PFSK-1 (cell line): ENCODE results near the gene GPC3.

Source experiments
- FOXP2 ChIP-seq: optimal IDR thresholded peaks from 2 replicates; pipeline ENCODE3; 2011; ENCODE audit warnings: borderline replicate concordance, control low read depth, inconsistent platforms; ENCODE audit not compliant: insufficient read depth; ENCODE audit errors: extremely low read length, extremely low read depth
- POLR2AphosphoS5 ChIP-seq: IDR thresholded peaks from 2 replicates; pipeline ENCODE4 v1.6.1; 2012; ENCODE audit warnings: low read depth, mild to moderate bottlenecking, control low read depth, low read length, moderate library complexity
- REST ChIP-seq, 2 experiments: IDR thresholded peaks; 2 replicates each; pipeline versions ENCODE4 v1.6.1 to v1.8.0; 2011 to 2012; ENCODE audit warnings: low read depth in 2 of 2, low read length in 2 of 2, control low read depth in 1 of 2, inconsistent platforms in 1 of 2, mild to moderate bottlenecking in 1 of 2, moderate library complexity in 1 of 2; ENCODE audit not compliant: insufficient read depth in 1 of 2
- SIN3A ChIP-seq: IDR thresholded peaks from 2 replicates; pipeline ENCODE4 v1.6.1; 2012; ENCODE audit warnings: mild to moderate bottlenecking, low read length, moderate library complexity, borderline replicate concordance; ENCODE audit not compliant: insufficient read depth
- TAF1 ChIP-seq: IDR thresholded peaks from 2 replicates; pipeline ENCODE4 v1.6.1; 2012; ENCODE audit warnings: low read length, control low read depth, borderline replicate concordance; ENCODE audit not compliant: insufficient read depth

Gene GPC3

GRCh38 chrX:133804072-133804471 lies 181.3 kb downstream of the GPC3 start:
- TF ChIP-seq POLR2AphosphoS5 (no peak), REST (IDR thresholded peaks at IDR 0.05; ENCODE audit: insufficient read depth in 1 of 2, low read depth in 2 of 2, low read length in 2 of 2) (no peak), FOXP2 (no peak), SIN3A (no peak), TAF1 (no peak)

GRCh38 chrX:133796282-133796681 lies 189.1 kb downstream of the GPC3 start:
- no peak for TF ChIP-seq FOXP2
- no peak for TF ChIP-seq REST (IDR thresholded peaks at IDR 0.05; ENCODE audit: insufficient read depth in 1 of 2, low read depth in 2 of 2, low read length in 2 of 2)
- no peak for TF ChIP-seq TAF1
- TF ChIP-seq SIN3A: no peak
- TF ChIP-seq POLR2AphosphoS5: no peak

GRCh38 chrX:133794126-133794525 lies 191.3 kb downstream of the GPC3 start:
- TF ChIP-seq REST (IDR thresholded peaks at IDR 0.05; ENCODE audit: insufficient read depth in 1 of 2, low read depth in 2 of 2, low read length in 2 of 2): no peak
- TF ChIP-seq TAF1: no peak
- no peak for TF ChIP-seq POLR2AphosphoS5
- TF ChIP-seq SIN3A: no peak
- no peak for TF ChIP-seq FOXP2

DNA sequence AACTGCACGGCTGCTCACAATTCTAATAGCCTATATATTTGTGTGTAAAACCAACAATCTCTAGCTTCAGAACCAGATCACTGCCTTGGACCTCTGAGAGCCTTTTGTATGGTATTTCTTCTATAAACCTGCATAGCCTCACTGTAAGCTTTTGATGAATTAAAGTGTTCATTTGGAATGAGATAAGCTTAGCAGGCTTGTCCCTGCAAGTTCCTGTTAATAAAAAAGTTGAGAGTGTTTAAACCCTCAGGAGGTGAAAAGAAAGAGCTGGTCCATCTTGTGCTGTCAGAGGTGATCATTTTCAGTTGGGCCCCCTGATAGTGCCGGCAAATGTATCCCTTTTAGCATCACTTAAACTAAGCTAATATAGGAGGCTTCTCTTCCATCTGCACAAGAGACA lies 191.8 kb downstream of the GPC3 start:
- TF ChIP-seq SIN3A: no peak
- no peak for TF ChIP-seq REST (IDR thresholded peaks at IDR 0.05; ENCODE audit: insufficient read depth in 1 of 2, low read depth in 2 of 2, low read length in 2 of 2)
- TF ChIP-seq TAF1: no peak
- TF ChIP-seq POLR2AphosphoS5: no peak
- no peak for TF ChIP-seq FOXP2
